HTERT RPE-1 (cell line): ENCODE data around the gene PSPC1.
"Not testable (repeated sequence)": the region's sequence is repeated elsewhere in the genome, so short reads cannot be mapped to it uniquely, and the experiment has no call there.

Experiments used
- in situ Hi-C: fragments of 300-500 bp; cut with MboI; formaldehyde crosslinking; loops from 4 replicates; pipeline ENCODE4 v1.14.3; 2020; ENCODE audit warnings: low sequenced_read_pairs

PSPC1 gene

DNA sequence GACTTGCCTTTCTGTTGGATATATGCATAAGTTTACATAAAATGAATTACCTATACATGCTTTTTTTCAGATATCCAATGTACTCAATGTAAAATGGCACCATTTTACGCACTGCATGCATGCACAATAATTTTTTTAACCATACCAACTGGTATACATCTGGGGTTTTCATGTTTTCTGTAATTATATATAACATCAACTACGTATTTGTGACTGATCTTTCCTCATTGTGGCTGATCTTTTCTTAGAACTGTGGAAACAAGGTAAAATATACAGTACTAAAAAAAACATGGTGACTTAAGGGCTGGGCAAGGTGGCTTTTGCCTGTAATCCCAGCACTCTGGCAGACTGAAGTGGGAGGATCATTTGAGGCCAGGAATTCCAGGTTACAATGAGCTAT is 18.5 kb downstream of the PSPC1 start:
- in situ Hi-C loops = no loop called here

DNA sequence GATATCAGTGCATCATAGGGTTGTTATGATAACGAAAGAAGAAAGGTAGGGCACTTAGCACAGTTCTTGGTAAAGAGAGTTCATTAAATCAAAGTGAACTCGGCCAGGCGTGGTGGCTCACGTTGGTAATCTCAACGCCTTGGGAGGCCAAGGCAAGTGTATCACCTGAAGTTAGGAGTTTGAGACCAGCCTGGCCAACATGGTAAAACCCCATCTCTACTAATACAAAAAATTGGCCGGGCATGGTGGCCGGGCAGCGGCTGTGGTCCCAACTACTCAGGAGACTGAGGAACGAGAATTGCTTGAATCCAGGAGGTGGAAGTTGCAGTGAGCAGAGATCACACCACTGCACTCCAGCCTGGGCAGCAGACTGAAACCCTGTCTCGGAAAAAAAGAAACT is 19.1 kb downstream of the PSPC1 start:
- in situ Hi-C loops = no loop called here

DNA sequence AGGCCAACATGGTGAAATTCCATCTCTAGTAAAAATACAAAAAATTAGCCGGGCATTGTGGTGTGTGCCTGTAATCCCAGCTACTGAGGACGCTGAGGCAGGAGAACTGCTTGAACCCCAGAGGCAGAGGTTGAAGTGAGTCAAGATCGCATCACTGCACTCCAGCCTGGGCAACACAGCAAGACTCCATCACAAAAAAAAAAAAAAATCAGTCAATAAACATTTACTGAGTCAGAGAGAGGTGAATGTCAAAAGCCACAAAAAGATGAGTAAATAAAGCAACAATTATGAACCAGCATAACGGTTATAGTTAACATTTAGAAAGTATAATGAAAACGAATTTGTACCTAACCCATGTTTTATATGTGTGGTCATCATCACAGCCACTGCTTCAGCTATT is 23.1 kb downstream of the PSPC1 start:
- in situ Hi-C loops = no loop called here

DNA sequence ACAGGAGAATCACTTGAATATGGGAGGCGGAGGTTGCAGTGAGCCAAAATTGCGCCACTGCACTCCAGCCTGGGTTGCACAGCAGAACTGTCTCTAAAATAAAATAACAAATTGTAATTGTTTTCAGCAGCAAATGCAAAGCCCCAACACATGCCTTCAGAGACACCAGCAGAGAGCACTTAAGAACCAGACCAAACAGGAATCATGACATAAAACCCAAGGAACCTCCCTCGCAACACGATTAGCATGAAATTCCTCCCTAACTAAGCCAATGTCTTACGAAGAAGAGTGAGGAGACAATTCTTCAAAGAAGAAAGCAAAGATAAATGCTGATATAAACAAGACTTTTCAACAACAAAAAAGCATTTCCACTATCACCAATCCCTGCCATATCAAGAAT is 40.1 kb downstream of the PSPC1 start:
- in situ Hi-C loops = no loop called here

DNA sequence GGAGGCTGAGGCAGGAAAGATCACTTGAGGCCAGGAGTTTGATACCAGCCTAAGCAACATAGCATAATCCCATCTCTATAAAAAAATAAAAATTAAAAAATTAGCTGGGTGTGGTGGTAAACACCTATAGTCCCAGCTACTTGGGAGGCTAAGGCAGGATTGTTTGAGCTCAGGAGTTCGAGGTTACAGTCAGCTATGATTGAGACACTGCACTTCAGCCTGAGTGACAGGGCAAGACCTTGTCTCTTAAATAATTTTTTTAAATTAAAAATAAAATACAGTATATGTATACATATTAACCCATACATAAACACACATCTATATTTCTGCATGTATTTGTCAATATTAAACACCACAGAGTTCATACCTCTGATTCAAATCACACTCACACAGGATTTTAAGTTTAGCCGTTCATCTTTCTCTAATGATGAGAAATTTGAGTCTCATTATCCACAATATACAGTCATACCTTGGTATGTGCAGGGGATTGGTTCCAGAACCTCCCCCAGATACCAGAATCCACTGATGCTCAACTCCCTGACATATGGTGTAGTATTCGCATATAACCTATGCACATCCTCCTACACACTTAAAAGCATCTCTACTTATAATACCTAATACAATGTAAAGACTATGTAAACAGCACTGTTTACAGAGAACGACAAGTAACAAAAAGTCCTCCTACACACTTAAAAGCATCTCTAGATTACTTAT is 44.7 kb downstream of the PSPC1 start:
- in situ Hi-C loops = no loop called here

DNA sequence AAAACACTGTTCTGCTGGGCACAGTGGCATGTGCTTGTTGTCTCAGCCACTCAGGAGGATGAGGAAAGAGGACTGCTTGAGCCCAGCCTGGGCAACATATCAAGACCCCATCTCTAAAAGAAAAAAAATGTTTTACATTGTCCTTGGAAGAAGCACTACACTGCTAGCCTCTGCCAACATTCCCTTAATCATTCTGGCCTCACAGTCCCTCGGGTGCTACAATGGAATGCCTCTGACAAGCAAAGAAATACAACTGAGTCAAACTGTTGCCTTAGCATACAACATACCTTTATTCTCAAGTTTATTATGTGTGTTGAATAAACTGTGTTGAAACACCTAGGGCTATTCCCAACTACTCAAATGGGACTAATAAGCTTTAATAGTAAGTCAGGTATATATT is 56.1 kb downstream of the PSPC1 start:
- in situ Hi-C loops = no loop called here

DNA sequence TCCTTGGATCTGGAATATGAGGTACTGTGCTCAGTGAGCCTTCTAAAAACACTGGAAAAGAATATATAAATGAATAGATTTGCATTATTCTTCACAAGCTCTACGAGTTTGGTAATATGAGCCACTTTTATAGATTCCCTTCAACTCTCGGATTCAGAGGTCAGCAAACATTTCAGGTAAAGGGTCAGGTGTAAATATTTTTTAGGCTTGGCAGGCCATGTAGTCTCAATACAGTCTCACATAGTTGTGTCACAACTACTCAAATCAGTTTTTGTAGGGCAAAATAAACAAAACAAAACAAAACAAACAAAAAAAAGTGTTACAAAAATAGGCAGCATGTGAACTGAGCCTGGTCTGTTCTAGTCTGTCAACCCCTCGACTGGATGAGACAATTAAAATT is 57.4 kb downstream of the PSPC1 start:
- in situ Hi-C loops = no loop called here

DNA sequence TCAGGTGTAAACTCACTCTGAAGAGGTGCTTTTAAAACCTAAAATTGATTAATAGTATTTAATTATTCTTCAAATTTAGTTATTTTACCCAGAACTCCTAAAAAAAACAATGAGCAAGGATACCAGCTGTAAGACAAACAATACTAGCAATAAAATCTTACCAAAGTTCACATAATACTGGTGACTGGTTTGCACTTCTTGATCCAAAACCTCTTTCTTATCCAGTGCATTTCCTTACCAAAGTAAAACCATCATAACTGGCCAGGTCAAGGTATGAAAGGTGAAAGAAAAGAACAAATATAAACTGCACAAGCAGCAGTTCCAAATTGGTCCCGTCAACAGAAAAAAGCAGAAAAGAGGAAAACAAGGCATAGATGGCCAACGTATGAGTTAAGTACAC is 62.7 kb downstream of the PSPC1 start:
- in situ Hi-C loops = no loop called here

DNA sequence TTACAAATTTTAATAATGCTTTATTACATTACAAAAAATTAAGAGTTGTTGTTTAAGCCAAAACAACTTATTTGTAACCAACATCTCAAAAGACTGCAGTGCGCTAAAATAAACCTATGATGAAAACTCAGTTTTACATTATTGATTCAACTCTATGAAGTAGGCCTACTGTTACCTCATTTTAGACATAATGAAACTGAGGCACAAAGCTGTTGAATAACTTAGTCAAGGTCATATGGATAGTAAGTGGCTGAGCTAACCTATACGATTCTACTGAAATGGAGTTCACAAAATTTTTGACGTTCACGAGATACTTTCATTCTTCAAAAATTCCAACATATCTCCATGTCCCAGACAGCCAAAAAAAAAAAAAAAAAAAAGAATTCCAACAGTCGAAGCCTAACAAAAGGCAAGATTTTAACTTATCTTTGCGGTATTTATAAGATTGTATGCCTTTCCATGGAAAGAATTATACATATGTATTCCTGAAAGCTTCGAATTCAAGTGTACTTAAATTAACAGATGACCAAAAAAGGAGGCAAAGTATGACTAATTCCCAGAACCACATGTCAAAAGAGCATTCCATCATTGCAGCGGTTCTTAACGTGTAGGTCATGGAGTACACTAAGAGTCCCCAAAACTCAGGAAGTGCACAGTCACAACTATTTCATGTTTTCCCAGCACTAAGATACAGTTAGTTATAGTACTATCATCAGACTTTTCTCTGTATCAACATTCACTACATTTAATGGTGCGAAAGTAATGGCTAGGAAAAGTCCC is 69.4 kb downstream of the PSPC1 start:
- in situ Hi-C loops = no loop called here

DNA sequence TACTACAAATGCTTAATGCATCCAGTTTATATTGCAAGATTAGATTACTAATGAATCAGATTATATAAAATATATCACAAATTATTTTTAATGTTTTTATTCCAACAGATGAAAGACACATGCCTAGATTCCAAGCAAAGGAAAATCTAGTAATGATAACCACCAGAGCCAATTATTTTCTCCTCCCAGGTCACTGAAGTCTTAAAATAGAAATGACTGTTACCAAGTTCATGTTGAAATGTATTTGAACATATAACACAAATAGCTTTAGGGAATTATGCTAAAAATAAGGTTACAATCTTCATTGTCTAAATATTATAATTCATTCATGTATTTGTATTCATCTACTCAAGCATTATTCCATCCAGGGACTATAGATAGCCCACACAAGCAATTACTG is 73.0 kb downstream of the PSPC1 start:
- in situ Hi-C loops = not testable (repeated sequence)

DNA sequence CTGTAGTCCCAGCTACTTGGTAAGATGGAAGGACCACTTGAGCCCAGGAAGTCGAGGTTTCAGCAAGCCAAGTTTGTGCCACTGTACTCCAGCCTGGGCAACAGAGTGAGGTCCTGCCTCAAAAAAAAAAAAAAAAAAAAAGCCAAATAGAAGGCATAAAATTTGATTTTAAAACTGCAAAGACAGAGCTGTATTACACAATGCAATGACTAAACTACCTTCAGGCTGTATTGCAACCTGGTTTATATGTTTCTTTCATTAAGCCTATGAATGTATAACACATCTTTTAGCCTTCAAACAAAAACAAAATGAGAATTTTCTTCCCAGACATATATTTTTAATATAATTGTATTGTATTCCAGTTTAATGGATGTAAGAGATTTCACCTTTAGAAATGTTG is 73.7 kb downstream of the PSPC1 start:
- in situ Hi-C loops = not testable (repeated sequence)

DNA sequence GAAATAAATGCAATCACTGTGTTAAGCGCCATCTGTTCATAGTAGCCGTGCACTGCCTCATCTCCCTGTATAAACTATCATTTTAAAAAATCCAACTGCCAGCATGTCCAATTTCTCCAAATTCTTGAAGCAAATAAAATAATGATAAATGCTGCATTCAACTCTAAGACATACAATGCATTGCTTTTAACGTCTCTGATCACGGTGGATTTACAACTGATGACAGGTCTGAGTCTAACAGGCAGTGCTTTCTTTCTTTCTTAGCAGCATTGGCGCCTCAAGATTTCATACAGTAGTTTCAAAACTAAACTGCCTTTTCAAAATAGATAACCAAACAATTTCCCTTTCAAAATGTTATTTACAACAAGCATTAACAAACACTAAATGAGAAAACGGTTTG is 78.5 kb downstream of the PSPC1 start:
- in situ Hi-C loops = not testable (repeated sequence)

DNA sequence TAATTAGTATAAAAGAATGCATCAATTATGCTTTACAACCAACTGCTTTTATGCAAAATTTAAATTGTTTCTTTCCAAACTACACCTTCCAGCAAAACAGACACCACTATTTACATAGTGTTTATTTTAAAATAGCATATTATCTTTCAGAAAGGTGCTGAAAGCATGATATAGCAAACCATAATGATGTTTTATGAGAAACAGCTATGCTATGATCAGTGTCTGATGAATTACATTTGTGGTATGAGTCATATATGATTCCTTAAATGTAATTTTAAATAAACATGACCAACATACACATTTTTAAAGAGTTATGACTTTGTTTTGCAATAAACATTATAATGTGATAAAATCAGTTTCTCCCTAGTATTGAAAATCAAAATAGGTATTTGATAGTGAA is 81.1 kb downstream of the PSPC1 start:
- in situ Hi-C loops = not testable (repeated sequence)

DNA sequence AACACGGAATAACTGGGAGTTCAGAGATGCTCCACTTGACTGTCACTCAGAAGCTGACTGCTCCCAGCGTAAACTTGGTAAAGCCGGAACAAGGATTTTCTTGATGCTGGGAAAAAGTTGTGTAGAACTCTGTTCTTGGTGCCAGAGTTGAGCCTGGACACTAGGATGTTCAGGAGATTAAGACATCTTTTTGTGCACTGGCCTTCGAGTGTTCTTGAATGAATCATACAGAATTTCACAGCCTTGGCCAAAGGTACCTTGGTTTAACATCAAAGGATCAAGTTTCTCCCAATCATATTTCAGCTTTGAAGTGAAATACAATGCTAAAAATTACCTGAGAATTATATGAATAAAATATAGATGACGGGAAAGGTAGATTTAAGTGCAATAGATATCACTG is 81.8 kb downstream of the PSPC1 start:
- in situ Hi-C loops = not testable (repeated sequence)

DNA sequence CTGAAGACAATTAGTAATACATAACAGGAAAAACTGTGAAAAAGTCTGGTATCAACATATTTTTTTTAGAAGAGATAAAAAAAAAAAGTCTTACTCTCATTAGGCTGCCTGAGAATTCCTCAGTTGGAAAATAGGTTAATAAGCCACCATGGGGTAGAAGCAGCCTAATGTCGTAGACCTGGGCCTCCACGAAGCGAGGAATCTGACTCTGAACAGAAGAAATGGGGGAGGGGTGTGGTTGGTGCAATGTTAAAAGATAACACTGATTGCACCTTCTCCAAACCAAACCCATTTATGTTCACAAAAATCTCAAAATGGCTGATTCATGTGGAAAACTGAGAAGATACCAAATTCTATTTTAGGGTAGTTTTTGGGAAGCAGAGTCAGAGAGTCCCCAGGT is 86.9 kb downstream of the PSPC1 start:
- in situ Hi-C loops = no loop called here

DNA sequence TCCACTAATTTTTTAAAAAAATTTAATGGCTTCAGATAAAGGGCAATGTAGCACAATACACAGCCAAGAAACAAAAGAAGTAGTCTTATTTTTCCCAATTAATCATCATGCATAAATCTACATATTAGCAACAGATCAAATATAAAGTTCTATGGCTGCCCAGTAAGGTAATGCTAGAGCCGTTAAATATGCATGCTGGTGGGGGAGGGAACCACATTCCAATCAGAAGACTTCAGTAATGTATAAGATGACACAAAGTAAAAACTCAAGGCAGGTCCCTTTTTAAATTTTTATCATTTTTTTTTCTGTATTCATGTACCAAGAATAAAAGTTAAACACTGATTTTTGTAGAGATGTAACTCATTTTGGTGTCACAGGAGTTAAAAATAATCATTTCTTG is 87.3 kb downstream of the PSPC1 start:
- in situ Hi-C loops = no loop called here

DNA sequence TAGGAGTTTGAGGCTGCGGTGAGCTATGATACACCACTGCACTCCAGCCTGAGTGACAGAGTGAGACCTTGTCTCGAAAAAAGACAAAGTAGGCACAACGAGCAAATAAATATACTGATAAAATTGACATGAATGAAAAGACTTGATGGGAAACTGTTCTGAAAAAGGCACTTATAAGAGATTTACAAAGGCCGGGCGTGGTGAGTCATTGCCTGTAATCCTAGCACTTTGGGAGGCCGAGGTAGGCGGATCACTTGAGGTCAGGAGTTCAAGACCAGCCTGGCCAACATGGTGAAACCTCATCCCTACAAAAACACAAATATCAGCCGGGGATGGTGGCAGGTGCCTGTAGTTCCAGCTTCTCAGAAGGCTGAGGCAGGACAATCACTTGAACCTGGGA is 91.3 kb downstream of the PSPC1 start:
- in situ Hi-C loops = not testable (repeated sequence)

DNA sequence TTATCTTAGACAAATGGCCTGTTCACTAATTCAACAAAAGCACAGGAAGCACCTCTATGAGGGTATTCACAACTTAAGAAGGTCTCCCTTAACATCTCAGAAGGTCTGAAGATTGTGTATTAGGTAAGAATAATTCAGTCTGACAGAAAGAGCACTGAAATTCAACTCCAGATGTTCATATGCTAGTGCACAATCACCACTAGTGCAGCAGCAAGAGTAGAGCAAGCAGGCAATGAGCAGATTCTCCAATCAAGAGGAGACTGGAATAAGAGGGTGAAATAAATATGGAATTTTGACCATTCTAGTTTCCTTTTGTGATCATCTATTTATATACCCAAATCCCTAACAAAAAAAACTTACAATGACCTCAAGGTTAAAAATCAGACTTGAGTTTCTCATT is 97.3 kb downstream of the PSPC1 start:
- in situ Hi-C loops = no loop called here

DNA sequence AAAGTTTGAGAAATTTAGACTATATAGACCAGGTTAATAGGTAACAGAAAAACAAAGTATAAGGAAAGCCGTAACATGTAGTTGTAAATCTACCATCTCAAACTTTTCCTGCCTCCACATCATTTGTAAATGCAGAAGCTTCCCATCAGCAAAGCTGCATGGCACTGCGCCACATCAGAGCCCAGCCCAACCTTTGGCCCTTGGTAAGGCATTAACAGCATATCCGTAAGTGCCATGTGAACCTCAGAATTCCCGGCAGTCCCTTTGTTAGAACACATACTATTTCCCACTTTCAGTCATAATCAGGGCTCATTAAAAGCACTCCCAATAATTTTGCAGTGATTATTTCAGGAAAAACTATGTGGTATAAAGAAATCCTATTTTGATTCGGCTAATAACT is 97.7 kb downstream of the PSPC1 start:
- in situ Hi-C loops = no loop called here

DNA sequence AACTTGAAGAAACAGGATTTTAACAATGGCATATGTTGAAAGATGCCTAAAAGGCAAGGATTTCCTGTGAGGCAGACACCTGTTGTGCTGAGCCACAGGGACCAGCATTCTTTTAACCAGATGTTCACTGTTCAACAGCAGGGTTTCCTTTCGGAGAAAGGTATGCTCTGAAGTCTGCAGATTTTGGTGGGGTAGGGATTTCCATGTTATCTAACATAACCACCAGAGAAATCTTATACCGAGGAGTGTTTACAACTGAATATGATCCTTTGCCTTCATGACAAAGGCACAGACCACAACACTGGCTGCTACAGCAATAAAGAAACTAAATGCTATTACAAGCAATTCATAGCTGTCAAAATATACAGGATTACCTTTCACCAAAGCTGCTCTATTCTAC is 101.2 kb downstream of the PSPC1 start:
- in situ Hi-C loops = no loop called here

DNA sequence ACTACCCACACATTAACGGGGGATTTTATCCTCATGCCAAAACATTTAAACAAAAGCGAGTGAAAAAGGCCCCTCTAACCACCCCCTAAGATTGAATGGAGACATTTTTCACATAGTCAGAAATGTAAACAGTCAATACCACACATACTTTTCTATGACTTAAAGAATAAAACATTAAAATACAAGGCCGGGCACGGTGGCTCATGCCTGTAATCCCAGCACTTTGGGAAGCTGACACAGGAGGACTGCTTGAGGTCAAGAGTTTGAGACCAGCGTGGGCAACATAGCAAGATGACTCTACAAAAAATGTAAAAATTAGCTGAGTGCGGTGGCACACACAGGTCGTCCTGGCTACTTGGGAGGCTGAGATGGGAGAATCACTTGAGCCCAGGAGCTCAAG is 102.0 kb downstream of the PSPC1 start:
- in situ Hi-C loops = no loop called here

DNA sequence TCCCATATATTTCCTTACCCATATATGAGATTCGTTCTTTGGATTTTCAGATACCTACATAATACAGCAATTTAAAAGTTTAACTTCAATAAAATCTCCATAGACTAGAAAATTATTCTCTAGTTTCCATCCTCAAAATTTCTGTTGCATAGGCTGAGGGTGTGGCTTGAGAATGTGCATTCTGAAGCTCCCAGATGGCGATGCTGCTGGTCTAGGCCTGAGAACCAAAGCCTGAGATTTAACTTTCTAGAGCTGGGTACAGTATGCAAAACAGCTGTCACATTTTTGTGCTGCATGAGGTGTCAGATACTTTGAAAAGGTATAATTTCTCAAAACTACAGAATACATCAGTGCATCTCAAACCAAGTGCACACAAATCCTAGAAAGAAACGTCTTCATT is 106.6 kb downstream of the PSPC1 start:
- in situ Hi-C loops = no loop called here

DNA sequence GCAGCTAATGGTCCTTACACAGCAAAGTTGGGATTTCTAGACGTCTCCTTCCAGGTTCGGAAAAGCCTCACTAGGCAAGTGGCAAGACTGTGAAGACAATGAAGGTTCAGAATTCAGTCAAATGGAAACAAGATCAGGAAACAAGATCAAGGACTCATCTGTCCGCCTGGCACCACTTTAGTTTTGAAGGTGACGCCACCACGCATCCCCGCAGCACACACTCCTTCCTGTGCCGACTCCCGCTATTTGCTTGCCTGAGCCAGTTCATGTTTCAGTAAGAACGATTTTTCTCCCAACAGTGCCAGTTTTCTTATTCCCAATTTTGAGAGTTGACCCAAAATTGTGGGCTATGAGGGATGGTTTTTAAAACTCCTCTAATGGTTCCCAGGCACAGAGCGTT is 107.8 kb downstream of the PSPC1 start:
- in situ Hi-C loops = no loop called here
